ENCODE results near the gene TTC9B.

GRCh38 chr19:40175820-40176219 is 42.4 kb downstream of the TTC9B start:
- TF ChIP-seq CTCF (conservative IDR thresholded peaks at IDR 0.05) (no peak), ZFX (IDR thresholded peaks at IDR 0.05) (no peak)
